Measurements from ENCODE around the gene CLCN7. TPM values are rescaled to one million over a fixed set of nuclear protein-coding genes. Genes with fewer than 3 reads are reported as not detected.

The CLCN7 gene
- total RNA-seq, 1 experiment from 2014 or later, result 110 TPM

- Histone ChIP-seq H3K4me3 (no peak overlapping the region), H3K9me2 (ENCODE audit: insufficient read depth) (no peaks in the 10 kb centered on the region), H3K27ac (no peak overlapping the region), H4K20me1 (ENCODE audit: insufficient read depth) (no peaks in the 10 kb centered on the region), H3K4me1 (replicated peaks; ENCODE audit: insufficient read depth) (no peaks in the 10 kb centered on the region), H3K27me3 (ENCODE audit: insufficient read depth, low read depth) (no peaks in the 10 kb centered on the region), H3K9me3 (ENCODE audit: insufficient read depth, low read depth) (no peaks in the 10 kb centered on the region), H3F3A (ENCODE audit: insufficient read depth, low read depth) (no peaks in the 10 kb centered on the region), H3K4me2 (no peak overlapping the region), H3K36me3 (ENCODE audit: low read depth) (no peaks in the 10 kb centered on the region), H2AFZ (no peak overlapping the region), H3K79me2 (ENCODE audit: low read depth) (no peaks in the 10 kb centered on the region)
- no peak for TF ChIP-seq CTCF (conservative IDR thresholded peaks at IDR 0.05)
- TF ChIP-seq EZH2 (IDR thresholded peaks at IDR 0.05; ENCODE audit: low read depth), result no peak
- intact Hi-C loops (cut with micrococcal nuclease; ENCODE audit: unreplicated experiment), result no loop called here
- ChIA-PET CTCF (interaction anchor here (0.6 kb wide), 1 partner anchor 16 kb away, joined by 3 read pairs; no protein-coding TSS in a partner anchor), POLR2A (ENCODE audit: unreplicated experiment) (no interaction called here)
- TSS peak; percentile 25 for BruUV-seq (replicated peaks)
- DNase-seq, result no peak
These were observed 28.3 kb downstream of the CLCN7 start for GRCh38 chr16:1446296-1447080.

DNA sequence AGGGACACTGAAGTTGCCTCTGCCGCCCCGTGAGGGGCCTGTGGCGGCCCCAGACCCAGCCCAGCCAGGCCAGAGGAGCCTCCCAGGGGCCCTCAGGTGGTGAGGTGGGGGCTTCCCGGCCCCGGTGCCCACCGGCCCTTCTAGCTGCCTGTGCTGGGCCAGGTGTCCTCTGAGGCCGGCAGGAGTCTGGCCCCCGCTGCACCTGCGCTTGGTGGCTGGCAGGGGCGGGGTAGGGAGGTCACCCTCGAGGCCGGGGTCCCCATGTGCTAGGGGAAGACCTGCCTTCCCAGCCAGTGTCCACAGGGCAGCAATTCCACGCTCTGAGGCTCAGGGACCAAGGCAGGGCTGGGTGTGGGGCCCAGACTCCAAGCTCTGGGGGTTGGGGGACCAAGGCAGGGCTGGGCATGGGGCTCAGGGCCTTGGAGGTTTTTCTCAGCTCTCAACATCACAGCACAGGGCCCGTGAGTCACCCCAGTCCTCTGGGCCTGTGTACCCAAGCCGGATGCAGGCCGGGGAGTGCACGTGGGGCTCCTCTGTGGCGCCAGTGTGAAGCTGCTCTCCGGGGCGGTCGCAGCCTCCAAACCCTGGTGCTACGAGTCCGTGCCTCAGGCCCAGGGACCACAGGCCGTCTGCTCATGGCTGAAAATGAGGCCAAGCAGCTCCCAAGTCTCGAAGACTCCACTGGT, 29.2 kb downstream of the CLCN7 start:
- Histone ChIP-seq H3K9me2 (ENCODE audit: insufficient read depth) (no peaks in the 10 kb centered on the region), H3K79me2 (ENCODE audit: low read depth) (no peaks in the 10 kb centered on the region), H3K4me2 (no peak overlapping the region), H3K4me3 (no peak overlapping the region), H3K36me3 (ENCODE audit: low read depth) (no peaks in the 10 kb centered on the region), H2AFZ (no peak overlapping the region), H3K27me3 (ENCODE audit: insufficient read depth, low read depth) (no peaks in the 10 kb centered on the region), H3K9me3 (ENCODE audit: insufficient read depth, low read depth) (no peaks in the 10 kb centered on the region), H3K4me1 (replicated peaks; ENCODE audit: insufficient read depth) (no peaks in the 10 kb centered on the region), H3K27ac (no peak overlapping the region), H4K20me1 (ENCODE audit: insufficient read depth) (no peaks in the 10 kb centered on the region), H3F3A (ENCODE audit: insufficient read depth, low read depth) (no peaks in the 10 kb centered on the region)
- TF ChIP-seq EZH2 (IDR thresholded peaks at IDR 0.05; ENCODE audit: low read depth) (no peak), CTCF (conservative IDR thresholded peaks at IDR 0.05) (no peak)
- DNase-seq, result no peak
- CTCF ChIA-PET, result interaction anchor here (0.6 kb wide), 1 partner anchor 17 kb away, joined by 3 read pairs; no protein-coding TSS in a partner anchor
- no TSS peak for BruUV-seq (replicated peaks)
- intact Hi-C loops (cut with micrococcal nuclease; ENCODE audit: unreplicated experiment), result no loop called here
- POLR2A ChIA-PET (ENCODE audit: unreplicated experiment), result no interaction called here

- Histone ChIP-seq H3K9me3 (ENCODE audit: insufficient read depth, low read depth) (no peaks in the 10 kb centered on the region), H3K27me3 (ENCODE audit: insufficient read depth, low read depth) (no peaks in the 10 kb centered on the region), H3K4me2 (no peak overlapping the region), H3K79me2 (ENCODE audit: low read depth) (no peaks in the 10 kb centered on the region), H3K27ac (no peak overlapping the region), H3K4me1 (replicated peaks; ENCODE audit: insufficient read depth) (no peaks in the 10 kb centered on the region), H3F3A (ENCODE audit: insufficient read depth, low read depth) (no peaks in the 10 kb centered on the region), H3K9me2 (ENCODE audit: insufficient read depth) (no peaks in the 10 kb centered on the region), H3K36me3 (ENCODE audit: low read depth) (no peaks in the 10 kb centered on the region), H2AFZ (no peak overlapping the region), H3K4me3 (no peak overlapping the region), H4K20me1 (ENCODE audit: insufficient read depth) (no peaks in the 10 kb centered on the region)
- no TSS peak for BruUV-seq (replicated peaks)
- ChIA-PET POLR2A (ENCODE audit: unreplicated experiment) (no interaction called here), CTCF (no interaction called here)
- intact Hi-C loops (cut with micrococcal nuclease; ENCODE audit: unreplicated experiment), result no loop called here
- no peak for TF ChIP-seq CTCF (conservative IDR thresholded peaks at IDR 0.05)
- TF ChIP-seq EZH2 (IDR thresholded peaks at IDR 0.05; ENCODE audit: low read depth), result no peak
- DNase-seq, result no peak
These were observed 29.9 kb downstream of the CLCN7 start for GRCh38 chr16:1444730-1445517.

Measured in PC-9 (cell line).